Measurements from ENCODE around the gene HCN2. TPM values are rescaled to one million over a fixed set of nuclear protein-coding genes. Genes with fewer than 3 reads are reported as not detected.

The HCN2 gene
- total and polyA plus RNA-seq, 2 of the 13 experiments (the other 11 are each of a cell fraction or from before 2014, with no cell fraction given): 0.01 TPM; not detected in 1

DNA sequence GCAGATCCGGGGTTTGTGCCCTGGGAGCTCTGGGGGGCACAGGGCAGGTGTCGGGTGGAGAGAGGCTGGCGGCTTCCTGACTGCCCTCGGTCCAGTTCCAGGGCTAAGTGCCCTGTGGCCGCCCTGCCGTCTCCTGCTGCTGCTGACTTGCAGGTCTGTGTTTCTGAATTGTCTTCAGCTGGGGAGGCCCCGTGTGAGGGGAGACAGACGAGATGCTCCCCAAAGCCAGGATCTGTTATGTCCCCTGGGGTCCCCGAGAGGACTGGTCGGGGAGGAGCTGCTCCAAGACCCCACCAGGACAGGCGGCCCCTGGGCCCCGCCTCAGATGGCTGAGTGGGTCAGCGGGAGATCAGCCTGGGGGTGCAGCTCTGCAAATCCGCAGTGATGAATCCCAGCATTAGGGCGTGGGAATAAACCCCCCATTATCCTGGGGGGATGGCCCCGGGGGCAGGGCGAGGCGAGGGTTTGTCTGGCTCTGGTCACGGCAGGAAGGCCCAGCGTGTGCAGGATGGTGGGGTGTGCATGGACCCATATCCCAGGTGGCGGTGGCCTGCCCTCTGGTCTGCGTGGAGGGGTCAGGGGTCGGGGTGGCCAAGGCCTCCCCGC lies 4.7 kb downstream of the HCN2 start:
- intact Hi-C loops (cut with micrococcal nuclease; ENCODE audit: unreplicated experiment): no loop called here
- BruUV-seq (replicated peaks): no TSS peak
- CTCF ChIA-PET (ENCODE audit: low intra/inter-chr PET ratio, low total read pairs): no interaction called here
- WGBS (ENCODE audit: low lambda C conversion rate): no CpG with 5 or more reads among the region's 24 CpGs
- no peak overlapping the region for H3K9ac ChIP-seq (ENCODE audit: insufficient read depth, low read depth, low read length)
- H4K20me1 ChIP-seq (ENCODE audit: insufficient read depth, low read length): peaks cover 15% of the 10 kb centered on the region; the same call in 1 of the 2 replicates
- peaks cover 12 to 74% of the 10 kb centered on the region in 2 experiments; a peak in 4 of 5 replicates for H3K27me3 ChIP-seq (ENCODE audit: control insufficient read depth in 1 of 2, insufficient read depth in 2 of 2, low read length in 2 of 2)
- H3K4me3 ChIP-seq (replicated peaks in 1 of 3; ENCODE audit: insufficient read depth in 1 of 3, low read depth in 2 of 3, low read length in 3 of 3): no peak overlapping the region
- FAIRE-seq (no peak), DNase-seq (ENCODE audit: low spot score) (no peak), ATAC-seq (no peak)
- no peak overlapping the region for H3K4me2 ChIP-seq (ENCODE audit: low read depth, low read length)
- 0 out of 2 replicates have a peak, but pooled peaks cover under 1% of the 10 kb centered on the region for H3K4me1 ChIP-seq (ENCODE audit: insufficient read depth, low read length)
- TF ChIP-seq HMG20B (CRISPR knock-in tag; conservative IDR thresholded peaks at IDR 0.05) (no peak), PRMT3 (CRISPR knock-in tag; IDR thresholded peaks at IDR 0.05; ENCODE audit: borderline replicate concordance, low read depth) (no peak)
- no peaks in the 10 kb centered on the region for H3K79me2 ChIP-seq (ENCODE audit: insufficient read depth, low read length)
- POLR2A ChIA-PET: interaction anchor here (0.6 kb wide), 1 partner anchor 19 kb away, joined by 3 read pairs; no protein-coding TSS in a partner anchor
- H2AFZ ChIP-seq (ENCODE audit: low read length): no peak overlapping the region
- no peak overlapping the region for H3K27ac ChIP-seq (ENCODE audit: extremely low read length, insufficient read depth, low read length)
- in situ Hi-C loops (cut with HindIII; ENCODE audit: extremely low pct_ligation_motif_present, low pct_unique_long_range_greater_than_20kb): no loop called here
- H3K9me3 ChIP-seq (ENCODE audit: low read length): no peaks in the 10 kb centered on the region
- no peaks in the 10 kb centered on the region for H3K36me3 ChIP-seq (replicated peaks in 1 of 2; ENCODE audit: control insufficient read depth in 1 of 2, insufficient read depth in 2 of 2, low read length in 2 of 2)

DNA sequence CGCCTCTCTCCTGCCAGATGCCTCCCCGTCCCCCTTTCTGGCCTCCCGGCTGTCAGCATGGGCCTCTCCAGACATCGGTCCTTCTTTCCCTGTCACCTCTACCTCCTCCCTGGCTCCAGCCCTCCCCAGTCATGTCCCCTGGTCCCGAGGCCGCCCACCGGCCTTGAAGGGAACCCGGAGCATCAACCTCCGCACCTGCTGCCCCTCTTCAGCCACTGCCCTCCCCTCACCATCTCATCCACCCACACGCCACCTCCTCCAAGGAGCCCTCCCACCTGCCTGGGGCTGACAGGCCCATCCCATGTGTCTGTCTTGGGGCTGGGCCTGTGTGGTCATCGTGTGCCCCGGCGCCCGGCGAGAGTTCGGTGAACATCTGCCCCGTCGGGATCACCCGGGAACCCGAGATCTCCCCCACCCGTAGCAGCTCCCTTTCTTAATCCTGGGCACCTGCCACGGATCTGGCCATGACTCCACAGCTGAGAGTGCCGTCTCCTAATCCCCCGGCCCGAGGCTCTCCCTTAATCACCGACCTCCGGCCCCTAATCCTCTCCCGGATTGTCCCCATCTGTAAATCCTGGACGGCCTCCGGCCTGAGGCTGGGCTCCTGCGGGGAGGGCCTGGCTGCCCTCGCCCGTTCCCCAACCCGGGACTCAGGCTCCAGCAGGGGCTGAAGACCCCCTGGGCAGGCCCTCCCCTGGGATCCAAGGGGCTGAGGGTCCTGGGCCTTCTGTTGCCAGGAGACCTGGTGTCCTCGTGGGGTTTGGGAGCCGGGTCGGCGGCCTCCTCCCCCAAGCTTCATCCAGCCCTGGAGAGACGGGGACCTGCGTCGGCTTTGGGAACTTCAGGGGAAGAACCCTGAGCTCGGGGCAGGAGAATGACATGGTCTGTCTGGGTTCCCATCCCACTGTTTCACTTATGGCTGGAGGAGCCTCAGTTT lies 5.9 kb downstream of the HCN2 start:
- Histone ChIP-seq H3K27ac (ENCODE audit: extremely low read length, insufficient read depth, low read length) (no peak overlapping the region), H3K4me2 (ENCODE audit: low read depth, low read length) (no peak overlapping the region), H3K4me1 (ENCODE audit: insufficient read depth, low read length) (no peaks in the 10 kb centered on the region), H3K9ac (ENCODE audit: insufficient read depth, low read depth, low read length) (no peak overlapping the region), H3K9me3 (ENCODE audit: low read length) (no peaks in the 10 kb centered on the region), H2AFZ (ENCODE audit: low read length) (no peak overlapping the region), H3K36me3 (replicated peaks in 1 of 2; ENCODE audit: control insufficient read depth in 1 of 2, insufficient read depth in 2 of 2, low read length in 2 of 2) (no peaks in the 10 kb centered on the region), H3K79me2 (ENCODE audit: insufficient read depth, low read length) (no peaks in the 10 kb centered on the region), H3K4me3 (replicated peaks in 1 of 3; ENCODE audit: insufficient read depth in 1 of 3, low read depth in 2 of 3, low read length in 3 of 3) (no peak overlapping the region), H3K27me3 (ENCODE audit: control insufficient read depth in 1 of 2, insufficient read depth in 2 of 2, low read length in 2 of 2) (peaks cover 12 to 74% of the 10 kb centered on the region in 2 experiments; a peak in 4 of 5 replicates), H4K20me1 (ENCODE audit: insufficient read depth, low read length) (peaks cover 15% of the 10 kb centered on the region; the same call in 1 of the 2 replicates)
- 39% methylated on average over 36 of the region's 42 CpGs for WGBS (ENCODE audit: low lambda C conversion rate)
- ATAC-seq (no peak), FAIRE-seq (no peak), DNase-seq (ENCODE audit: low spot score) (no peak)
- ChIA-PET CTCF (ENCODE audit: low intra/inter-chr PET ratio, low total read pairs) (no interaction called here), POLR2A (no interaction called here)
- in situ Hi-C loops (cut with HindIII; ENCODE audit: extremely low pct_ligation_motif_present, low pct_unique_long_range_greater_than_20kb) (no loop called here), intact Hi-C loops (cut with micrococcal nuclease; ENCODE audit: unreplicated experiment) (no loop called here)
- TF ChIP-seq EZH2 (conservative IDR thresholded peaks at IDR 0.05; ENCODE audit: low read depth, low read length) (0 out of 2 replicates have a peak, but pooled peaks have one; percentile 57), NPAS2 (CRISPR knock-in tag; IDR thresholded peaks at IDR 0.05; ENCODE audit: borderline replicate concordance) (no peak)
- BruUV-seq (replicated peaks): no TSS peak

All from HepG2 (cell line).